ENCODE results near the gene TBC1D5. TPM values are rescaled to one million over a fixed set of nuclear protein-coding genes. Genes with fewer than 3 reads are reported as not detected.

TBC1D5 gene
- total and polyA plus RNA-seq, 2 donors (not counting 1 experiment from before 2014, with no cell fraction given): 22.6 to 111 TPM

DNA sequence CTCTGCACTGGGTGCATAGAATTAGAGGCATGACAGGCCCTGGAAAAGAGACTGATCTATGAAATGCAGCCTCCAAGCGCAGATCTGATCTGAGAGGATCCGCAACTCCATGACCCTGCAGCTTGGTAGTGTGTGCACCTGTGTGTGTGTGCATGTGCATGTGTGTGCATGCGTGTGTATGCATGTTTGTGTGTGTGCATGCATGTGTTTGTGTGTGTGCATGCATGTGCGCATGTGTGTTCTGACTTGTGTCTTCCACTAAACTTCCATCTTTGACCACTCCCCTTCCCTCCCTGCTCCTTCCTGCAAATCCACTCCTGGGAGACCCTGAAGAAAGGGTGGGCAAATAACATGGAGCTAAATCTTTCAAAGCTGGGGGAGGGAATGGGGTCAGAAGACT lies 600.7 kb downstream of the TBC1D5 start:
- ATAC-seq (ENCODE audit: low read depth) (no peak), DNase-seq (no peak)
- intact Hi-C loops (cut with micrococcal nuclease): no loop called here
- H3K9me3 Mint-ChIP-seq (ENCODE audit: insufficient read depth): no peaks in the 10 kb centered on the region
- TF ChIP-seq, protein P1, sequence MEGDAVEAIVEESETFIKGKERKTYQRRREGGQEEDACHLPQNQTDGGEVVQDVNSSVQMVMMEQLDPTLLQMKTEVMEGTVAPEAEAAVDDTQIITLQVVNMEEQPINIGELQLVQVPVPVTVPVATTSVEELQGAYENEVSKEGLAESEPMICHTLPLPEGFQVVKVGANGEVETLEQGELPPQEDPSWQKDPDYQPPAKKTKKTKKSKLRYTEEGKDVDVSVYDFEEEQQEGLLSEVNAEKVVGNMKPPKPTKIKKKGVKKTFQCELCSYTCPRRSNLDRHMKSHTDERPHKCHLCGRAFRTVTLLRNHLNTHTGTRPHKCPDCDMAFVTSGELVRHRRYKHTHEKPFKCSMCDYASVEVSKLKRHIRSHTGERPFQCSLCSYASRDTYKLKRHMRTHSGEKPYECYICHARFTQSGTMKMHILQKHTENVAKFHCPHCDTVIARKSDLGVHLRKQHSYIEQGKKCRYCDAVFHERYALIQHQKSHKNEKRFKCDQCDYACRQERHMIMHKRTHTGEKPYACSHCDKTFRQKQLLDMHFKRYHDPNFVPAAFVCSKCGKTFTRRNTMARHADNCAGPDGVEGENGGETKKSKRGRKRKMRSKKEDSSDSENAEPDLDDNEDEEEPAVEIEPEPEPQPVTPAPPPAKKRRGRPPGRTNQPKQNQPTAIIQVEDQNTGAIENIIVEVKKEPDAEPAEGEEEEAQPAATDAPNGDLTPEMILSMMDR (IDR thresholded peaks at IDR 0.05): no peak
- no peak for TF ChIP-seq EZH2 (IDR thresholded peaks at IDR 0.05; ENCODE audit: borderline replicate concordance, insufficient read depth, low read depth, low read length, poor library complexity, severe bottlenecking)
- Histone ChIP-seq H3K27ac (ENCODE audit: low read length in 2 of 2) (no peak overlapping the region), H3K27me3 (replicated peaks in 1 of 4; ENCODE audit: control extremely low read depth in 1 of 4, control insufficient read depth in 3 of 4, insufficient read depth in 4 of 4, low read length in 3 of 4) (no peaks in the 10 kb centered on the region), H3K4me2 (replicated peaks; ENCODE audit: low read depth, low read length, poor library complexity, severe bottlenecking) (no peak overlapping the region), H3K9me3 (ENCODE audit: control extremely low read depth in 1 of 3, control insufficient read depth in 2 of 3, insufficient read depth in 1 of 3, low read length in 2 of 3) (peaks cover 0 to 7% (median 0%) of the 10 kb centered on the region in 3 donors), H3K36me3 (replicated peaks in 1 of 2; ENCODE audit: control extremely low read depth in 1 of 2, control insufficient read depth in 1 of 2, extremely low read depth in 1 of 2, insufficient read depth in 2 of 2, low read length in 1 of 2) (no peaks in the 10 kb centered on the region), H3K9ac (ENCODE audit: low read length) (no peak overlapping the region), H3K79me2 (ENCODE audit: control insufficient read depth, insufficient read depth, low read length) (no peaks in the 10 kb centered on the region), H3K4me1 (ENCODE audit: control insufficient read depth in 2 of 2, insufficient read depth in 2 of 2, low read length in 2 of 2) (peaks cover 4 to 9% of the 10 kb centered on the region in 2 donors), H4K20me1 (ENCODE audit: control insufficient read depth, insufficient read depth, low read length, poor library complexity, severe bottlenecking) (no peaks in the 10 kb centered on the region), H2AFZ (ENCODE audit: insufficient read depth, low read depth, low read length, poor library complexity, severe bottlenecking) (no peak overlapping the region), H3K4me3 (ENCODE audit: control extremely low read depth in 1 of 5, extremely low read depth in 1 of 5, insufficient read depth in 1 of 5, low read depth in 2 of 5, low read length in 4 of 5) (no peak overlapping the region)
- H3K4me3 Mint-ChIP-seq: no peak overlapping the region
- no peak overlapping the region for H3K27ac Mint-ChIP-seq
- H3K27me3 Mint-ChIP-seq: peaks cover 8% of the 10 kb centered on the region
- POLR2A ChIA-PET: no interaction called here
- CTCF ChIA-PET: no interaction called here
- 97% methylated on average over 2 of the region's 4 CpGs for WGBS (ENCODE audit: insufficient coverage)
- H3K4me1 Mint-ChIP-seq: peaks cover 9% of the 10 kb centered on the region

DNA sequence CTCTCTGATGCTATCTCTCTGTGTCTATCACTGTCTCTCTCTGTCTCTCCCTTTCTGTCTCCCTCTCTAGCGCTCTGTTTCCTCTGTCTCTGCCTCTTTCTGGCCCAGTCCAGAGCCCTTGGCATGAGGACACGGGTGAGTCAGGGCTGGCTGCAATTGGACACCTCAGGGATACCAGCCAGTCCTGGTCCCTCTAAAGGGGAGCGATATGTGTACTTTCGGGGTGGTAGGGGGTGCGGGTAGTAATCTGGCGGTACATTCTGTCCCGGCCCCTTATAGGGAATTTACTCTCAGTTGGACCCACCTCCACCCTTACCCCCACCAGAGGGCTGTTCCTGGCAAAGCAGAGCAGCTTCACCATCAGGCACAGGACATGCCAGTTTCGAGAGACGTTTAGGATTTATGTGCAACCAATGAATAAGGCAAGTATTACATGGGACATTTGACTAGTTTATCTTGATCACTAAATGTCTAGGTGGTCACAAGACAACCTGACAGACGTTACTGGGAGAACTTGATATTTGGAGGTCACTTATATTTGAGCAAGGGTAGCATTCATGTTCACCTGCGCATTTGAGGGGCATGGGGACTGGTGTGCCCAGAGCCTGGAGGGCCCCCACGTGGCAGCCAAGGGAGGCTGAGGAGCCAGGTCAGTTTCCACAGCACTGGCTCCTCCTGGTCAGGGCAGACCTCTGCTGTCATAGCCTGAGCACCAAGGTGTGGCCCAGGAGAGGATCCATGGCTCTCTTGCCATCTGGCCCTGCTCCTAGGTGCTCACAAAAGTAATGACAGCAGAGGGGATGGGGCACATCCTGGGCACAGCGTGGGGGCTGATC lies 601.5 kb downstream of the TBC1D5 start:
- Mint-ChIP-seq H3K9me3 (ENCODE audit: insufficient read depth) (no peaks in the 10 kb centered on the region), H3K4me1 (peaks cover 9% of the 10 kb centered on the region), H3K4me3 (no peak overlapping the region), H3K27me3 (peaks cover 8% of the 10 kb centered on the region), H3K27ac (no peak overlapping the region)
- no peak overlapping the region for H3K4me3 ChIP-seq (ENCODE audit: control extremely low read depth in 1 of 5, extremely low read depth in 1 of 5, insufficient read depth in 1 of 5, low read depth in 2 of 5, low read length in 4 of 5)
- no peak overlapping the region for H3K27ac ChIP-seq (ENCODE audit: low read length in 2 of 2)
- 93% methylated on average over 13 of the region's 13 CpGs for WGBS (ENCODE audit: insufficient coverage)
- no peak overlapping the region for H3K9ac ChIP-seq (ENCODE audit: low read length)
- no peaks in the 10 kb centered on the region for H4K20me1 ChIP-seq (ENCODE audit: control insufficient read depth, insufficient read depth, low read length, poor library complexity, severe bottlenecking)
- peaks cover 0 to 11% (median 0%) of the 10 kb centered on the region in 3 donors for H3K9me3 ChIP-seq (ENCODE audit: control extremely low read depth in 1 of 3, control insufficient read depth in 2 of 3, insufficient read depth in 1 of 3, low read length in 2 of 3)
- intact Hi-C loops (cut with micrococcal nuclease): no loop called here
- POLR2A ChIA-PET: no interaction called here
- ATAC-seq (ENCODE audit: low read depth) (no peak), DNase-seq (no peak)
- H3K27me3 ChIP-seq (replicated peaks in 1 of 4; ENCODE audit: control extremely low read depth in 1 of 4, control insufficient read depth in 3 of 4, insufficient read depth in 4 of 4, low read length in 3 of 4): no peaks in the 10 kb centered on the region
- TF ChIP-seq, protein P1 (IDR thresholded peaks at IDR 0.05): no peak
- no peak for TF ChIP-seq EZH2 (IDR thresholded peaks at IDR 0.05; ENCODE audit: borderline replicate concordance, insufficient read depth, low read depth, low read length, poor library complexity, severe bottlenecking)
- H3K79me2 ChIP-seq (ENCODE audit: control insufficient read depth, insufficient read depth, low read length): no peaks in the 10 kb centered on the region
- CTCF ChIA-PET: no interaction called here
- peaks cover 4 to 9% of the 10 kb centered on the region in 2 donors for H3K4me1 ChIP-seq (ENCODE audit: control insufficient read depth in 2 of 2, insufficient read depth in 2 of 2, low read length in 2 of 2)
- no peak overlapping the region for H3K4me2 ChIP-seq (replicated peaks; ENCODE audit: low read depth, low read length, poor library complexity, severe bottlenecking)
- no peak overlapping the region for H2AFZ ChIP-seq (ENCODE audit: insufficient read depth, low read depth, low read length, poor library complexity, severe bottlenecking)
- no peaks in the 10 kb centered on the region for H3K36me3 ChIP-seq (replicated peaks in 1 of 2; ENCODE audit: control extremely low read depth in 1 of 2, control insufficient read depth in 1 of 2, extremely low read depth in 1 of 2, insufficient read depth in 2 of 2, low read length in 1 of 2)

Measured in B cell (primary cell).